ENCODE data around the gene CDH4. TPM values are rescaled to one million over a fixed set of nuclear protein-coding genes. Genes with fewer than 3 reads are reported as not detected.

The CDH4 gene
- total and polyA plus RNA-seq, 4 donors: 5.8 to 24.1 (median 17.1) TPM

GRCh38 chr20:61303675-61304074 is 51.6 kb downstream of the CDH4 start:
- 67% methylated on average over 11 of the region's 12 CpGs for WGBS (ENCODE audit: insufficient coverage)

GRCh38 chr20:61304750-61305149 is 52.7 kb downstream of the CDH4 start:
- WGBS (ENCODE audit: insufficient coverage): 89% methylated on average over 8 of the region's 8 CpGs
- H3K4me1 ChIP-seq (ENCODE audit: control insufficient read depth, insufficient read depth, low read length): peaks cover 47% of the 10 kb centered on the region

More at GRCh38 chr20:61303675-61304074, 51.6 kb downstream of the CDH4 start:
- Histone ChIP-seq H3K36me3 (ENCODE audit: control insufficient read depth, insufficient read depth, low read length) (peaks cover 3% of the 10 kb centered on the region), H3K4me3 (ENCODE audit: low read depth, low read length) (no peak overlapping the region), H3K4me1 (ENCODE audit: control insufficient read depth, insufficient read depth, low read length) (peaks cover 45% of the 10 kb centered on the region), H3K27me3 (ENCODE audit: control insufficient read depth, insufficient read depth, low read length) (peaks cover 2% of the 10 kb centered on the region), H3K27ac (ENCODE audit: low read depth, low read length) (no peak overlapping the region), H3K9me3 (ENCODE audit: control insufficient read depth, insufficient read depth, low read length) (no peaks in the 10 kb centered on the region)
- DNase-seq (ENCODE audit: low read depth in 4 of 6, low spot score in 6 of 6): no peak

DNA sequence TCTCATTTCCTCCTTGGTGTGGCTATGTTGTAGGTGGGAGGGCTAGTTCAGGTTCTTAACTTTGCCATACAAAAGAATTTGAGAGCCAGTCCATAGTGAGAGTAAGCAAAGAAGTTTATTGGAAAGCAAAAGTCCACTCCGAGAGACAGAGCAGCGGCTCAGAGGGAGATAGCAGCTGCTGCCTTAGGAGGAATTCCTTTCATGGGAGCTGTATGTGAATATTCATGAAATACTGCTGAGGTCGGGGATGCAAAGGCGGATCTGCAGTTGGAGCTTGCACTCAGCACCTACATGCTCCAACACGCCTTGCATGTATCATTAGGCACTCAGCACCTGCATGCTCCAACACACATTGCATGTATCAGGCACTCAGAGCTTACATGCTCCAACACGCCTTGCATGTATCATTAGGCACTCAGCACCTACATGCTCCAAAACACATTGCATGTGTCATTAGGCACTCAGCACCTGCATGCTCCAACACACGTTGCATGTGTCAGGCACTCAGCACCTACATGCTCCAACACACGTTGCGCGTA is 54.9 kb downstream of the CDH4 start:
- DNase-seq (ENCODE audit: low read depth in 4 of 6, low spot score in 6 of 6): no peak
- H3K27me3 ChIP-seq (ENCODE audit: control insufficient read depth, insufficient read depth, low read length): peaks cover 2% of the 10 kb centered on the region
- no peaks in the 10 kb centered on the region for H3K36me3 ChIP-seq (ENCODE audit: control insufficient read depth, insufficient read depth, low read length)
- peaks cover 28% of the 10 kb centered on the region for H3K4me1 ChIP-seq (ENCODE audit: control insufficient read depth, insufficient read depth, low read length)
- H3K9me3 ChIP-seq (ENCODE audit: control insufficient read depth, insufficient read depth, low read length): no peaks in the 10 kb centered on the region
- H3K4me3 ChIP-seq (ENCODE audit: low read depth, low read length): no peak overlapping the region
- 79% methylated on average over 10 of the region's 10 CpGs for WGBS (ENCODE audit: insufficient coverage)
- H3K27ac ChIP-seq (ENCODE audit: low read depth, low read length): no peak overlapping the region

More at GRCh38 chr20:61304750-61305149, 52.7 kb downstream of the CDH4 start:
- no peaks in the 10 kb centered on the region for H3K9me3 ChIP-seq (ENCODE audit: control insufficient read depth, insufficient read depth, low read length)
- peaks cover 2% of the 10 kb centered on the region for H3K27me3 ChIP-seq (ENCODE audit: control insufficient read depth, insufficient read depth, low read length)
- peaks cover 3% of the 10 kb centered on the region for H3K36me3 ChIP-seq (ENCODE audit: control insufficient read depth, insufficient read depth, low read length)
- H3K27ac ChIP-seq (ENCODE audit: low read depth, low read length): no peak overlapping the region
- DNase-seq (ENCODE audit: low read depth in 4 of 6, low spot score in 6 of 6): no peak
- no peak overlapping the region for H3K4me3 ChIP-seq (ENCODE audit: low read depth, low read length)

DNA sequence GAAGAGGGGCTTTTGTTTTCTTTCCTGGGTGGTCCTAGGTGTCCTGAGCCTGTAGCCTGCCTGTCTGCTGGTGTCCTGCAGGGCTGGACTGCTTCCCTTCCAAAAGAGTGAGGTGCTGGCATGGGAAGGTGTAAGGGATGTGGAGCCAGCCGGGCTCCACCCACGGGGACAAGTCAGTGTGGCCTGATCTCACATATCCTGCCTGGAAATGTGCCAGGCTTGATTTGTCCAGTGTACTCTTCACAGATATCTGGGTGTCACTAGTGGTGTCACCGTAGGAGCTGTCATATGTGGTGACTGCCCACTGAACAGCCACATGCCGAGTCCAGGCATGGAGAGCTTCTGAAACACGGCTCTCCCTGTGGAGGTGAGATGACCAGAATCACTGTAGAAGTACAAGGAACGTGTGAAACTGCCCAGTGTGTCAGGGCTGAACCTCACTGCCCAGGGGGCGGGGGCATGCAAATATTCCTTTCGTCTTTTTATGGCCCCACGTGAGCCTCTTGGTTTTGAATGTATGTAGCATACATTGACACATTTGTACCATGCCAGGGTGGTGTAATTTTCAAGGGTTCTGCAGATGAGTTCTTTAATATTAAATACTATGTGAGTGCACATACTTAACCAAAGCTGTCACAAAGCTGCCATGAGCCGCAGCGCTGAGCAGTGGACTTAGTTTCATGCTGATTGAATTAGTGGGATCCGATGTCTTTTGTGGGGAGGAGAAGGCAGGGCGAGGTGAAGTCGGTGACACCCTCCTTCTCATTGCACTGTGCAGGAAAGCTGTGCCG is 55.8 kb downstream of the CDH4 start:
- Histone ChIP-seq H3K4me1 (ENCODE audit: control insufficient read depth, insufficient read depth, low read length) (peaks cover 30% of the 10 kb centered on the region), H3K9me3 (ENCODE audit: control insufficient read depth, insufficient read depth, low read length) (no peaks in the 10 kb centered on the region), H3K27me3 (ENCODE audit: control insufficient read depth, insufficient read depth, low read length) (peaks cover 2% of the 10 kb centered on the region), H3K4me3 (ENCODE audit: low read depth, low read length) (no peak overlapping the region), H3K36me3 (ENCODE audit: control insufficient read depth, insufficient read depth, low read length) (no peaks in the 10 kb centered on the region), H3K27ac (ENCODE audit: low read depth, low read length) (no peak overlapping the region)
- 55% methylated on average over 13 of the region's 15 CpGs for WGBS (ENCODE audit: insufficient coverage)
- DNase-seq (ENCODE audit: low read depth in 4 of 6, low spot score in 6 of 6): no peak

- no peak overlapping the region for H3K27ac ChIP-seq (ENCODE audit: low read depth, low read length)
- peak in 2 of 6 donors; percentile 54 to 61 for DNase-seq (ENCODE audit: low read depth in 4 of 6, low spot score in 6 of 6)
- no peak overlapping the region for H3K4me3 ChIP-seq (ENCODE audit: low read depth, low read length)
- H3K4me1 ChIP-seq (ENCODE audit: control insufficient read depth, insufficient read depth, low read length): peaks cover 30% of the 10 kb centered on the region
- WGBS (ENCODE audit: insufficient coverage): 20% methylated on average over 1 of the region's 2 CpGs
- peaks cover 2% of the 10 kb centered on the region for H3K27me3 ChIP-seq (ENCODE audit: control insufficient read depth, insufficient read depth, low read length)
- no peaks in the 10 kb centered on the region for H3K36me3 ChIP-seq (ENCODE audit: control insufficient read depth, insufficient read depth, low read length)
- no peaks in the 10 kb centered on the region for H3K9me3 ChIP-seq (ENCODE audit: control insufficient read depth, insufficient read depth, low read length)
These were observed 56.4 kb downstream of the CDH4 start for GRCh38 chr20:61308477-61308774.

DNA sequence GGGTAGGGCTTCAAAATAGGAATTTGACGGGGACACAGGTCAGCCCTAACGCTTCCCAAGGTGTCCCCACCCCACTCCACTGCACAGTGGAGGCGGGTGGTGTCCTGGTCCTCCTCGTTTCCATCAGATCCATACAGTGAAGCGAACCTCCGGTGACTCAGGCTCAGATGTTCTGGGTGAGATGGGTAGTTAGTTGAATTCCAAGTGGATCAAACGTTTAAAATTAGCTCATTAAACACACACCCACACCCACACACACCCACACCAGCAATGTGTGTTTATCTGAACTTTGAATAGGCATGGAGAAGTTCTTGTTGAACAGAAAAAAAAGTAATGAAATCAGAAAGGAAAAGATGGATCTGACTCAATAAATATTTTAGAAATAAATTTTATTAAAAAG is 58.9 kb downstream of the CDH4 start:
- H3K4me3 ChIP-seq (ENCODE audit: low read depth, low read length): no peak overlapping the region
- no peak overlapping the region for H3K27ac ChIP-seq (ENCODE audit: low read depth, low read length)
- no peaks in the 10 kb centered on the region for H3K9me3 ChIP-seq (ENCODE audit: control insufficient read depth, insufficient read depth, low read length)
- no peaks in the 10 kb centered on the region for H3K36me3 ChIP-seq (ENCODE audit: control insufficient read depth, insufficient read depth, low read length)
- H3K4me1 ChIP-seq (ENCODE audit: control insufficient read depth, insufficient read depth, low read length): peaks cover 25% of the 10 kb centered on the region
- no CpG with 5 or more reads among the region's 7 CpGs for WGBS (ENCODE audit: insufficient coverage)
- peaks cover 2% of the 10 kb centered on the region for H3K27me3 ChIP-seq (ENCODE audit: control insufficient read depth, insufficient read depth, low read length)
- no peak for DNase-seq (ENCODE audit: low read depth in 4 of 6, low spot score in 6 of 6)

GRCh38 chr20:61311656-61312387 is 59.8 kb downstream of the CDH4 start:
- 97% methylated on average over 13 of the region's 13 CpGs for WGBS (ENCODE audit: insufficient coverage)
- Histone ChIP-seq H3K4me1 (ENCODE audit: control insufficient read depth, insufficient read depth, low read length) (peaks cover 25% of the 10 kb centered on the region), H3K27ac (ENCODE audit: low read depth, low read length) (no peak overlapping the region), H3K27me3 (ENCODE audit: control insufficient read depth, insufficient read depth, low read length) (peaks cover 2% of the 10 kb centered on the region), H3K36me3 (ENCODE audit: control insufficient read depth, insufficient read depth, low read length) (no peaks in the 10 kb centered on the region), H3K4me3 (ENCODE audit: low read depth, low read length) (no peak overlapping the region), H3K9me3 (ENCODE audit: control insufficient read depth, insufficient read depth, low read length) (no peaks in the 10 kb centered on the region)
- no peak for DNase-seq (ENCODE audit: low read depth in 4 of 6, low spot score in 6 of 6)

DNA sequence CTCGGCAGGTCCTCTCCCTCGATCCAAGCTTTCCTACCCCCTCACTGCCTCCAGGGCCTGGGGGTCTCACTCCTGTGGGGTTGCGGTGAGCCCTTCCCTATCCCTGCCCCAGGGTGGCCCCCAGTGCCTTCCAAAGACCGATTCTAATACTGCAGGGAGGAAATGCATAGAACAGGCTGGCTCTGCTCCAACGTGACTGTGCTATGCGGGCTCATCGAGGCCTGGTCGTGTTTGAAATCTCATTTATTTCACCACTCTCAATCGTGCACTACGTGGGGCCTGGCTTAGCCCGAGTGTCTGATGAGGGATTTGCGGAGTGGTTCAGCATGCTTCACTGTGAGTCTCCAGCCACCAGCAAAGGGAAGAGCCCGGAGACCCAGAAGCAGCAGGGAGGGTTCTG is 60.9 kb downstream of the CDH4 start:
- WGBS (ENCODE audit: insufficient coverage): 61% methylated on average over 10 of the region's 13 CpGs

GRCh38 chr20:61313396-61313795 is 61.3 kb downstream of the CDH4 start:
- H3K27me3 ChIP-seq (ENCODE audit: control insufficient read depth, insufficient read depth, low read length): peaks cover 2% of the 10 kb centered on the region
- 75% methylated on average over 8 of the region's 11 CpGs for WGBS (ENCODE audit: insufficient coverage)
- peaks cover 21% of the 10 kb centered on the region for H3K4me1 ChIP-seq (ENCODE audit: control insufficient read depth, insufficient read depth, low read length)
- no peak overlapping the region for H3K27ac ChIP-seq (ENCODE audit: low read depth, low read length)
- no peaks in the 10 kb centered on the region for H3K9me3 ChIP-seq (ENCODE audit: control insufficient read depth, insufficient read depth, low read length)
- H3K4me3 ChIP-seq (ENCODE audit: low read depth, low read length): no peak overlapping the region
- DNase-seq (ENCODE audit: low read depth in 4 of 6, low spot score in 6 of 6): no peak
- no peaks in the 10 kb centered on the region for H3K36me3 ChIP-seq (ENCODE audit: control insufficient read depth, insufficient read depth, low read length)

More for the DNA sequence above, 60.9 kb downstream of the CDH4 start:
- H3K4me1 ChIP-seq (ENCODE audit: control insufficient read depth, insufficient read depth, low read length): peaks cover 26% of the 10 kb centered on the region
- H3K9me3 ChIP-seq (ENCODE audit: control insufficient read depth, insufficient read depth, low read length): no peaks in the 10 kb centered on the region
- no peak overlapping the region for H3K4me3 ChIP-seq (ENCODE audit: low read depth, low read length)
- H3K27me3 ChIP-seq (ENCODE audit: control insufficient read depth, insufficient read depth, low read length): peaks cover 2% of the 10 kb centered on the region
- peak in 1 of 6 donors; percentile 52 for DNase-seq (ENCODE audit: low read depth in 4 of 6, low spot score in 6 of 6)
- no peaks in the 10 kb centered on the region for H3K36me3 ChIP-seq (ENCODE audit: control insufficient read depth, insufficient read depth, low read length)
- H3K27ac ChIP-seq (ENCODE audit: low read depth, low read length): no peak overlapping the region
